SK-N-SH (cell line): ENCODE data around the gene ANKH. TPM values are rescaled to one million over a fixed set of nuclear protein-coding genes. Genes with fewer than 3 reads are reported as not detected.

Experiments
- CTCF ChIA-PET: fragments of 300-600, 350-600 bp; formaldehyde crosslinking; extraction: SDS; loops from one replicate; lab custom pipeline; 2021; lab: Yijun Ruan, JAX
- POLR2A ChIA-PET: fragments of 350-600 bp; sonication (Branson Sonifier 250); formaldehyde crosslinking; extraction: SDS; loops from one replicate; lab custom pipeline; 2020; ENCODE audit warnings: antibody characterized with exemption, inconsistent platforms; lab: Yijun Ruan, JAX
- DNase-seq: peaks from one replicate; pipeline ENCODE4 v3.0.0; 2012
- H2AFZ ChIP-seq: fragments of 200-600 bp; sonication (generic); 2 replicates; pipeline ENCODE4 v1.8.1; 2016; ENCODE audit warnings: antibody characterized with exemption, mild to moderate bottlenecking, low read depth
- H3F3A ChIP-seq: fragments of 200-600 bp; sonication (generic); replicated peaks from 2 replicates; pipeline ENCODE3; 2016; ENCODE audit warnings: antibody characterized with exemption, mild to moderate bottlenecking; ENCODE audit not compliant: insufficient read depth
- H3K27ac ChIP-seq, 2 experiments: fragments of 200-500 bp in 1 of 2; fragments of 200-600 bp in 1 of 2; sonication (Bioruptor generic) in 1 of 2; sonication (generic), shearing (Covaris generic) in 1 of 2; 2 replicates each; pipeline versions ENCODE4 v1.5.1 to v1.6.1; 2014 to 2016; ENCODE audit warnings: low read depth in 2 of 2, inconsistent platforms in 1 of 2, low read length in 1 of 2, mild to moderate bottlenecking in 1 of 2, mixed read lengths in 1 of 2
- H3K27me3 ChIP-seq: fragments of 200-600 bp; sonication (generic), shearing (Covaris generic); 2 replicates; pipeline ENCODE4 v1.6.1; 2016; ENCODE audit warnings: mixed run types; ENCODE audit not compliant: insufficient read depth
- H3K36me3 ChIP-seq, 2 experiments: fragments of 200-500 bp in 1 of 2; fragments of 200-600 bp in 1 of 2; sonication (Bioruptor generic) in 1 of 2; sonication (generic) in 1 of 2; replicated peaks in 1 of 2; 2 replicates each; pipeline versions ENCODE3 to v1.5.1; 2014 to 2016; ENCODE audit warnings: low read length in 1 of 2, mild to moderate bottlenecking in 1 of 2; ENCODE audit not compliant: insufficient read depth in 2 of 2, control insufficient read depth in 1 of 2
- H3K4me1 ChIP-seq, 2 experiments: fragments of 200-500 bp in 1 of 2; fragments of 200-600 bp in 1 of 2; sonication (Bioruptor generic) in 1 of 2; sonication (generic), shearing (Covaris generic) in 1 of 2; 2 replicates each; pipeline versions ENCODE4 v1.5.1 to v1.6.1; 2014 to 2016; ENCODE audit warnings: low read depth in 1 of 2, low read length in 1 of 2, mixed run types in 1 of 2; ENCODE audit not compliant: insufficient read depth in 2 of 2, control insufficient read depth in 1 of 2
- H3K4me2 ChIP-seq: fragments of 200-600 bp; sonication (generic), shearing (Covaris generic); 2 replicates; pipeline ENCODE4 v1.6.1; 2017; ENCODE audit warnings: mixed run types
- H3K4me3 ChIP-seq, 2 experiments: fragments of 200-500 bp in 1 of 2; fragments of 200-600 bp in 1 of 2; sonication (Bioruptor generic) in 1 of 2; sonication (generic), shearing (Covaris generic) in 1 of 2; 2 replicates each; pipeline versions ENCODE4 v1.5.1 to v1.8.1; 2014 to 2016; ENCODE audit warnings: low read depth in 2 of 2, inconsistent platforms in 1 of 2, low read length in 1 of 2, mild to moderate bottlenecking in 1 of 2, mixed read lengths in 1 of 2, moderate library complexity in 1 of 2
- H3K79me2 ChIP-seq: fragments of 200-600 bp; sonication (generic); 2 replicates; pipeline ENCODE4 v1.8.1; 2017; ENCODE audit warnings: mild to moderate bottlenecking; ENCODE audit not compliant: insufficient read depth
- H3K9ac ChIP-seq: fragments of 200-600 bp; sonication (generic); 2 replicates; pipeline ENCODE4 v1.6.1; 2017; ENCODE audit warnings: mixed run types
- H3K9me2 ChIP-seq: fragments of 200-600 bp; sonication (generic); 2 replicates; pipeline ENCODE4 v1.6.1; 2017; ENCODE audit warnings: mixed run types
- H3K9me3 ChIP-seq: fragments of 200-600 bp; sonication (generic); 2 replicates; pipeline ENCODE4 v1.6.1; 2017; ENCODE audit warnings: mixed run types, mild to moderate bottlenecking, moderate library complexity
- H4K20me1 ChIP-seq: fragments of 200-600 bp; sonication (generic); 2 replicates; pipeline ENCODE4 v1.6.1; 2017; ENCODE audit warnings: mild to moderate bottlenecking, mixed run types; ENCODE audit not compliant: insufficient read depth
- ELF1 ChIP-seq: IDR thresholded peaks from 2 replicates; pipeline ENCODE4 v1.4.0; 2012
- FOSL2 ChIP-seq: IDR thresholded peaks from 2 replicates; pipeline ENCODE4 v1.4.0; 2012; ENCODE audit warnings: low read depth, mild to moderate bottlenecking, moderate library complexity, borderline replicate concordance
- FOXJ3 ChIP-seq: sonication (generic); formaldehyde crosslinking; IDR thresholded peaks from 2 replicates; pipeline ENCODE4 v1.5.1; 2020; ENCODE audit warnings: mild to moderate bottlenecking, missing genetic modification reagents
- FOXM1 ChIP-seq: IDR thresholded peaks from 2 replicates; pipeline ENCODE4 v1.4.0; 2012; ENCODE audit warnings: low read depth, mild to moderate bottlenecking
- GABPA ChIP-seq: IDR thresholded peaks from 2 replicates; pipeline ENCODE4 v1.4.0; 2012; ENCODE audit warnings: low read depth, mild to moderate bottlenecking
- GATA2 ChIP-seq: sonication (generic); formaldehyde crosslinking; IDR thresholded peaks from 2 replicates; pipeline ENCODE4 v1.5.0; 2020; ENCODE audit warnings: mild to moderate bottlenecking, missing genetic modification reagents
- MEF2A ChIP-seq: IDR thresholded peaks from 2 replicates; pipeline ENCODE4 v1.4.0; 2012; ENCODE audit warnings: low read depth, borderline replicate concordance
- NFIC ChIP-seq: IDR thresholded peaks from 2 replicates; pipeline ENCODE4 v1.4.0; 2012; ENCODE audit warnings: borderline replicate concordance
- POLR2AphosphoS5 ChIP-seq: IDR thresholded peaks from 2 replicates; pipeline ENCODE4 v1.6.1; 2012; ENCODE audit warnings: low read depth, low read length
- RAD21 ChIP-seq: IDR thresholded peaks from 2 replicates; pipeline ENCODE4 v1.6.1; 2012; ENCODE audit warnings: mild to moderate bottlenecking, low read length
- RCOR1 ChIP-seq: fragments of 150-350 bp; IDR thresholded peaks from 2 replicates; pipeline ENCODE4 v1.6.1; 2017; ENCODE audit warnings: antibody characterized with exemption, low read length
- RFX5 ChIP-seq: IDR thresholded peaks from 2 replicates; pipeline ENCODE4 v1.6.1; 2012; ENCODE audit warnings: mild to moderate bottlenecking, improper control_type of control experiment, low read length
- RXRA ChIP-seq: IDR thresholded peaks from 2 replicates; pipeline ENCODE4 v1.4.0; 2012; ENCODE audit warnings: low read depth, mild to moderate bottlenecking, borderline replicate concordance
- SIN3A ChIP-seq: IDR thresholded peaks from 2 replicates; pipeline ENCODE4 v1.6.1; 2012; ENCODE audit warnings: low read depth, mild to moderate bottlenecking, low read length, moderate library complexity, borderline replicate concordance
- SMC3 ChIP-seq: IDR thresholded peaks from 2 replicates; pipeline ENCODE4 v1.6.1; 2012; ENCODE audit warnings: low read depth, low read length, improper control_type of control experiment
- TAF1 ChIP-seq: IDR thresholded peaks from 2 replicates; pipeline ENCODE4 v1.6.1; 2012; ENCODE audit warnings: low read depth, mild to moderate bottlenecking, low read length, moderate library complexity, borderline replicate concordance
- WGBS: methylation state at CpG from one replicate; pipeline ENCODE4 v1.1.6; 2017; ENCODE audit warnings: low lambda C conversion rate; 5-methylcytosine and 5-hydroxymethylcytosine counted together
- polyA plus RNA-seq, 3 experiments: library from polyadenylated mRNA; depleted of rRNA; stranded (reverse); fragments of >200 nt; gene quantifications; 2 replicates each; pipeline ENCODE4 v1.2.3, GENCODE V29; 2012
- TF ChIP-seq, protein P1 (sequence below): fragments of 200-600 bp; sonication (generic); IDR thresholded peaks from 2 replicates; pipeline ENCODE4 v1.6.1; 2017; ENCODE audit warnings: antibody characterized with exemption, mild to moderate bottlenecking, moderate library complexity
- TF ChIP-seq, protein P2 (sequence below): IDR thresholded peaks from 2 replicates; pipeline ENCODE4 v1.6.1; 2012; ENCODE audit warnings: mild to moderate bottlenecking, low read depth, low read length, moderate library complexity
- TF ChIP-seq, protein P3 (sequence below): IDR thresholded peaks from 2 replicates; pipeline ENCODE4; 2012
- TF ChIP-seq, protein P4 (sequence below): fragments of 150-350 bp; IDR thresholded peaks from 2 replicates; pipeline ENCODE4 v1.6.1; 2016; ENCODE audit warnings: mild to moderate bottlenecking, low read depth, low read length

The ANKH gene
- polyA plus RNA-seq, 1 of the 3 experiments (the other 2 are of a cell fraction) = 22.0 TPM

DNA sequence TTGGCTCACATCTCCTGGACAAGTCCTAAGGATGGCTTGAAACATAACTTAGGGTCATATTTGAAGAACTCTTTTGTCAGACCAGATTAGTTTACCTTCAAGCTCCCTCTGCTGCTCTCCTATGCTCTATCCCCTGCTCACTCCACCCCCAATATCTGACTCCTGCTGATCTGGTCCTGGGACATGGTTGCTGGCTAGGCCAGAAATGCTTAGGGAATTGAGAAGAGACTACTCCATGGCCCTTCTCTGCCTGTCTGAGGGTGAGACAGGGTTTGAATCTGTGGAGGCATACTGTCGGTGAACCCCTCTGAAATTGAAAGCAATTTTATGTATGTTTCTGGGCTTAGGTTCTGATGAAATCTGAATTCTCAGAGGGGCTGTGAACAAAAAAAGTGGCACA lies 203.8 kb downstream of the ANKH start:
- Histone ChIP-seq H3K4me3 (no peak overlapping the region), H3F3A (peaks cover 5% of the 10 kb centered on the region), H2AFZ (no peak overlapping the region), H3K4me1 (peaks cover 23 to 29% of the 10 kb centered on the region in 2 experiments; a peak in 3 of 4 replicates), H4K20me1 (peaks cover 70% of the 10 kb centered on the region), H3K9me2 (no peaks in the 10 kb centered on the region), H3K79me2 (peaks cover 90% of the 10 kb centered on the region), H3K27ac (no peak overlapping the region), H3K9ac (no peak overlapping the region), H3K9me3 (no peaks in the 10 kb centered on the region), H3K27me3 (no peaks in the 10 kb centered on the region), H3K4me2 (no peak overlapping the region), H3K36me3 (peaks cover 0 to 6% of the 10 kb centered on the region in 2 experiments)
- POLR2A ChIA-PET = no interaction called here
- no peak for TF ChIP-seq FOSL2
- no peak for TF ChIP-seq FOXJ3 (CRISPR knock-in tag)
- TF ChIP-seq, protein P1, sequence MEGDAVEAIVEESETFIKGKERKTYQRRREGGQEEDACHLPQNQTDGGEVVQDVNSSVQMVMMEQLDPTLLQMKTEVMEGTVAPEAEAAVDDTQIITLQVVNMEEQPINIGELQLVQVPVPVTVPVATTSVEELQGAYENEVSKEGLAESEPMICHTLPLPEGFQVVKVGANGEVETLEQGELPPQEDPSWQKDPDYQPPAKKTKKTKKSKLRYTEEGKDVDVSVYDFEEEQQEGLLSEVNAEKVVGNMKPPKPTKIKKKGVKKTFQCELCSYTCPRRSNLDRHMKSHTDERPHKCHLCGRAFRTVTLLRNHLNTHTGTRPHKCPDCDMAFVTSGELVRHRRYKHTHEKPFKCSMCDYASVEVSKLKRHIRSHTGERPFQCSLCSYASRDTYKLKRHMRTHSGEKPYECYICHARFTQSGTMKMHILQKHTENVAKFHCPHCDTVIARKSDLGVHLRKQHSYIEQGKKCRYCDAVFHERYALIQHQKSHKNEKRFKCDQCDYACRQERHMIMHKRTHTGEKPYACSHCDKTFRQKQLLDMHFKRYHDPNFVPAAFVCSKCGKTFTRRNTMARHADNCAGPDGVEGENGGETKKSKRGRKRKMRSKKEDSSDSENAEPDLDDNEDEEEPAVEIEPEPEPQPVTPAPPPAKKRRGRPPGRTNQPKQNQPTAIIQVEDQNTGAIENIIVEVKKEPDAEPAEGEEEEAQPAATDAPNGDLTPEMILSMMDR = no peak
- no peak for TF ChIP-seq TAF1
- TF ChIP-seq, protein P2, sequence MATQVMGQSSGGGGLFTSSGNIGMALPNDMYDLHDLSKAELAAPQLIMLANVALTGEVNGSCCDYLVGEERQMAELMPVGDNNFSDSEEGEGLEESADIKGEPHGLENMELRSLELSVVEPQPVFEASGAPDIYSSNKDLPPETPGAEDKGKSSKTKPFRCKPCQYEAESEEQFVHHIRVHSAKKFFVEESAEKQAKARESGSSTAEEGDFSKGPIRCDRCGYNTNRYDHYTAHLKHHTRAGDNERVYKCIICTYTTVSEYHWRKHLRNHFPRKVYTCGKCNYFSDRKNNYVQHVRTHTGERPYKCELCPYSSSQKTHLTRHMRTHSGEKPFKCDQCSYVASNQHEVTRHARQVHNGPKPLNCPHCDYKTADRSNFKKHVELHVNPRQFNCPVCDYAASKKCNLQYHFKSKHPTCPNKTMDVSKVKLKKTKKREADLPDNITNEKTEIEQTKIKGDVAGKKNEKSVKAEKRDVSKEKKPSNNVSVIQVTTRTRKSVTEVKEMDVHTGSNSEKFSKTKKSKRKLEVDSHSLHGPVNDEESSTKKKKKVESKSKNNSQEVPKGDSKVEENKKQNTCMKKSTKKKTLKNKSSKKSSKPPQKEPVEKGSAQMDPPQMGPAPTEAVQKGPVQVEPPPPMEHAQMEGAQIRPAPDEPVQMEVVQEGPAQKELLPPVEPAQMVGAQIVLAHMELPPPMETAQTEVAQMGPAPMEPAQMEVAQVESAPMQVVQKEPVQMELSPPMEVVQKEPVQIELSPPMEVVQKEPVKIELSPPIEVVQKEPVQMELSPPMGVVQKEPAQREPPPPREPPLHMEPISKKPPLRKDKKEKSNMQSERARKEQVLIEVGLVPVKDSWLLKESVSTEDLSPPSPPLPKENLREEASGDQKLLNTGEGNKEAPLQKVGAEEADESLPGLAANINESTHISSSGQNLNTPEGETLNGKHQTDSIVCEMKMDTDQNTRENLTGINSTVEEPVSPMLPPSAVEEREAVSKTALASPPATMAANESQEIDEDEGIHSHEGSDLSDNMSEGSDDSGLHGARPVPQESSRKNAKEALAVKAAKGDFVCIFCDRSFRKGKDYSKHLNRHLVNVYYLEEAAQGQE = no peak
- no peak for TF ChIP-seq POLR2AphosphoS5
- TF ChIP-seq RFX5 = no peak
- TF ChIP-seq SIN3A = no peak
- no peak for TF ChIP-seq GABPA
- TF ChIP-seq GATA2 (CRISPR knock-in tag) = no peak
- TF ChIP-seq FOXM1 = no peak
- no peak for TF ChIP-seq RCOR1
- TF ChIP-seq, protein P3, sequence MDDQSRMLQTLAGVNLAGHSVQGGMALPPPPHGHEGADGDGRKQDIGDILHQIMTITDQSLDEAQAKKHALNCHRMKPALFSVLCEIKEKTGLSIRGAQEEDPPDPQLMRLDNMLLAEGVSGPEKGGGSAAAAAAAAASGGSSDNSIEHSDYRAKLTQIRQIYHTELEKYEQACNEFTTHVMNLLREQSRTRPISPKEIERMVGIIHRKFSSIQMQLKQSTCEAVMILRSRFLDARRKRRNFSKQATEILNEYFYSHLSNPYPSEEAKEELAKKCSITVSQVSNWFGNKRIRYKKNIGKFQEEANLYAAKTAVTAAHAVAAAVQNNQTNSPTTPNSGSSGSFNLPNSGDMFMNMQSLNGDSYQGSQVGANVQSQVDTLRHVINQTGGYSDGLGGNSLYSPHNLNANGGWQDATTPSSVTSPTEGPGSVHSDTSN = no peak
- no peak for TF ChIP-seq NFIC
- TF ChIP-seq, protein P4, sequence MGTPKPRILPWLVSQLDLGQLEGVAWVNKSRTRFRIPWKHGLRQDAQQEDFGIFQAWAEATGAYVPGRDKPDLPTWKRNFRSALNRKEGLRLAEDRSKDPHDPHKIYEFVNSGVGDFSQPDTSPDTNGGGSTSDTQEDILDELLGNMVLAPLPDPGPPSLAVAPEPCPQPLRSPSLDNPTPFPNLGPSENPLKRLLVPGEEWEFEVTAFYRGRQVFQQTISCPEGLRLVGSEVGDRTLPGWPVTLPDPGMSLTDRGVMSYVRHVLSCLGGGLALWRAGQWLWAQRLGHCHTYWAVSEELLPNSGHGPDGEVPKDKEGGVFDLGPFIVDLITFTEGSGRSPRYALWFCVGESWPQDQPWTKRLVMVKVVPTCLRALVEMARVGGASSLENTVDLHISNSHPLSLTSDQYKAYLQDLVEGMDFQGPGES = no peak
- no peak for TF ChIP-seq RAD21
- no peak for TF ChIP-seq MEF2A
- no peak for TF ChIP-seq SMC3
- TF ChIP-seq RXRA = no peak
- TF ChIP-seq ELF1 = no peak
- no peak for DNase-seq
- CTCF ChIA-PET = interaction anchor here (0.8 to 1.0 kb wide), 3 partner anchors 13 to 438 kb away, joined by 3 to 4 read pairs (median 3); no protein-coding TSS in a partner anchor
- 100% methylated on average over 1 of the region's 1 CpG for WGBS
